Measurements from ENCODE around the gene PNPLA2.

Gene PNPLA2

DNA sequence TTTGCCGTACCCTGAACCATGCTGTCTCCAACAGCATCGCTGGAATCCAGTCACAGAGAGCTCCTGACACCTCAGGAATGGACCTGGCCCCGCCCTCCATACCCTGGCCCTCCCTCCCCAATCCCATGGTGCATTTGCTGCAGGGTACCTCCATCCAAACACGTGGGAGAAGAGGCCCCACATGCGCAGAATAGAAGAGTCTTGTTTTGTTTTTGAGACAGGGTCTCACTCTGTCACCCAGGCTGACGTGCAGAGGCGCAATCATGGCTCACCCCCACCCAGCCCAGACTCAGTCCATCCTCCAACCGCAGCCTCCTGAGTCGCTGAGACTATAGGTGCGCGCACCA lies 2.3 kb upstream of the PNPLA2 start:
- no peak for DNase-seq (ENCODE audit: low spot score)

DNA sequence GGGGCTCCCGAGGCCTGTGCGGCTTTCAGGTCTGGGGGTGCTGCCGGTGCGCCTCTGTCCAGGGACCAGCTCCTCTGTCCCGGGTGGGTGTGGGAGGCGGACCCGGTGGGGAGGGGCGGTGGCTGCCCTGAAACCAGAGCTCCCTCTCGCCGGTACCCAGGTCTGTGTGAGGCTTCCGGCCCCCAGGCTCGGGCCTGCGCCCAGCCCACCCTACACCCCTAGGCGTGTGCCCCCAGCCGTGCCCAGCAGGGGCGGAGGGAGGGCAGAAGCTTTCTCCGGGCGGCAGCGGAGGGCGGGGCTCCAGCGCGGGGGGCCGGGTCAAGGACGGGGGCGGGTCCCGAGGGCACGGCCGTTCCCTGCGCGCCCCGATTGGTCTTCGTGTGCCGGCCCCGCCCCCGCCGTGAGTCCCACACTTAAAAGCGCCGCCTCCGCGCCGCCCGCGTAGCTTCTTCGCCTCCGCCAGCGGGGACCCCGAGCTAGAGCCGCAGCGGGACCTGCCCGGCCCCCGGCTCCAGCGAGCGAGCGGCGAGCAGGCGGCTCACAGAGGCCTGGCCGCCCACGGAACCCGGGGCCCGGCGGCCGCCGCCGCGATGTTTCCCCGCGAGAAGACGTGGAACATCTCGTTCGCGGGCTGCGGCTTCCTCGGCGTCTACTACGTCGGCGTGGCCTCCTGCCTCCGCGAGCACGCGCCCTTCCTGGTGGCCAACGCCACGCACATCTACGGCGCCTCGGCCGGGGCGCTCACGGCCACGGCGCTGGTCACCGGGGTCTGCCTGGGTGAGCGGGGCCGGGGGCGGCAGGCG lies 616 bp downstream of the PNPLA2 start:
- peak; percentile 84 for DNase-seq (ENCODE audit: low spot score)

- DNase-seq (ENCODE audit: low spot score): peak; percentile 54
Observed at GRCh38 chr11:819943-820649, 1.4 kb downstream of the PNPLA2 start.

GRCh38 chr11:820655-821511 lies 2.2 kb downstream of the PNPLA2 start:
- DNase-seq (ENCODE audit: low spot score): no peak

GRCh38 chr11:821512-822371 lies 3.0 kb downstream of the PNPLA2 start:
- no peak for DNase-seq (ENCODE audit: low spot score)

DNA sequence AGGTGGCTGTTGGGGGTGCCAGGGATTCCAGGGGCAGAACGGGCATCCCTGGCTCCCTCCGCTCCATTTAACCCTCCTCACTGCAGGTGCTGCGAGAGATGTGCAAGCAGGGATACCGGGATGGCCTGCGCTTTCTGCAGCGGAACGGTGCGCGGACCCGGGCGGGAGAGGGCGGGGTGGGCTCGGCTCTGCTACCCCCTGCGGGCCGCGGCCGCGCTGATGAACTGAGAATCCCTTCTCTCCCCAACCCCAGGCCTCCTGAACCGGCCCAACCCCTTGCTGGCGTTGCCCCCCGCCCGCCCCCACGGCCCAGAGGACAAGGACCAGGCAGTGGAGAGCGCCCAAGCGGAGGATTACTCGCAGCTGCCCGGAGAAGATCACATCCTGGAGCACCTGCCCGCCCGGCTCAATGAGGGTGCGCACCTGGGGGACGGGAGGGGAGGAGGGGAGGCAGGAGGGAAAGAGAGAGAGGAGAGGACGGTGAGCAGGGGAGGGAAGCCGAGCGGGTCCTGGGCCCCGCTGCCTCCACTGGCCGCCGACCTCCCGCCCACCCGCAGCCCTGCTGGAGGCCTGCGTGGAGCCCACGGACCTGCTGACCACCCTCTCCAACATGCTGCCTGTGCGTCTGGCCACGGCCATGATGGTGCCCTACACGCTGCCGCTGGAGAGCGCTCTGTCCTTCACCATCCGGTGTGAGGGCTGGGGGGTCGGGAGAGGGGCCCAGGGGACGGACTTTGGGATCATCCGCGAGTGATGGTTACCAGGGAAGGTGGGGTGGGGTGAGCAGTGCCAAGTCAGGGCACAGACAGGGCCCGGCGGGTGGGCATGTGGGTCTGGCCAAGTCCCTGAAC lies 5.0 kb downstream of the PNPLA2 start:
- DNase-seq (ENCODE audit: low spot score): no peak

DNA sequence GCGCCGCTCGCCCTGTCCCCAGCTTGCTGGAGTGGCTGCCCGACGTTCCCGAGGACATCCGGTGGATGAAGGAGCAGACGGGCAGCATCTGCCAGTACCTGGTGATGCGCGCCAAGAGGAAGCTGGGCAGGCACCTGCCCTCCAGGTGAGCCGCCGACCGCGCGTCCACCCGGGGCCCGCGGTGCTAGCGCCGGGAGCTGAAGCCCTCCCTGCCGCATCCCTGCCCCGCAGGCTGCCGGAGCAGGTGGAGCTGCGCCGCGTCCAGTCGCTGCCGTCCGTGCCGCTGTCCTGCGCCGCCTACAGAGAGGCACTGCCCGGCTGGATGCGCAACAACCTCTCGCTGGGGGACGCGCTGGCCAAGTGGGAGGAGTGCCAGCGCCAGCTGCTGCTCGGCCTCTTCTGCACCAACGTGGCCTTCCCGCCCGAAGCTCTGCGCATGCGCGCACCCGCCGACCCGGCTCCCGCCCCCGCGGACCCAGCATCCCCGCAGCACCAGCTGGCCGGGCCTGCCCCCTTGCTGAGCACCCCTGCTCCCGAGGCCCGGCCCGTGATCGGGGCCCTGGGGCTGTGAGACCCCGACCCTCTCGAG lies 5.7 kb downstream of the PNPLA2 start:
- no peak for DNase-seq (ENCODE audit: low spot score)

GRCh38 chr11:824942-825341 lies 6.2 kb downstream of the PNPLA2 start:
- DNase-seq (ENCODE audit: low spot score): no peak

- DNase-seq (ENCODE audit: low spot score): no peak
Observed at GRCh38 chr11:825366-826226, 6.9 kb downstream of the PNPLA2 start.

GRCh38 chr11:826227-826621 lies 7.5 kb downstream of the PNPLA2 start:
- DNase-seq (ENCODE audit: low spot score): no peak

- DNase-seq (ENCODE audit: low spot score): no peak
Observed at GRCh38 chr11:826836-827145, 8.1 kb downstream of the PNPLA2 start.

GRCh38 chr11:827146-827896 lies 8.6 kb downstream of the PNPLA2 start:
- no peak for DNase-seq (ENCODE audit: low spot score)

GRCh38 chr11:827897-828192 lies 9.1 kb downstream of the PNPLA2 start, which contains the start of gene CRACR2B:
Gene CRACR2B, plus strand, starts transcription at chr11:827919. Its CDS starts 689 bp downstream, at chr11:828608.
- no peak for DNase-seq (ENCODE audit: low spot score)

GRCh38 chr11:828506-829175 lies 9.9 kb downstream of the PNPLA2 start:
- no peak for DNase-seq (ENCODE audit: low spot score)

DNA sequence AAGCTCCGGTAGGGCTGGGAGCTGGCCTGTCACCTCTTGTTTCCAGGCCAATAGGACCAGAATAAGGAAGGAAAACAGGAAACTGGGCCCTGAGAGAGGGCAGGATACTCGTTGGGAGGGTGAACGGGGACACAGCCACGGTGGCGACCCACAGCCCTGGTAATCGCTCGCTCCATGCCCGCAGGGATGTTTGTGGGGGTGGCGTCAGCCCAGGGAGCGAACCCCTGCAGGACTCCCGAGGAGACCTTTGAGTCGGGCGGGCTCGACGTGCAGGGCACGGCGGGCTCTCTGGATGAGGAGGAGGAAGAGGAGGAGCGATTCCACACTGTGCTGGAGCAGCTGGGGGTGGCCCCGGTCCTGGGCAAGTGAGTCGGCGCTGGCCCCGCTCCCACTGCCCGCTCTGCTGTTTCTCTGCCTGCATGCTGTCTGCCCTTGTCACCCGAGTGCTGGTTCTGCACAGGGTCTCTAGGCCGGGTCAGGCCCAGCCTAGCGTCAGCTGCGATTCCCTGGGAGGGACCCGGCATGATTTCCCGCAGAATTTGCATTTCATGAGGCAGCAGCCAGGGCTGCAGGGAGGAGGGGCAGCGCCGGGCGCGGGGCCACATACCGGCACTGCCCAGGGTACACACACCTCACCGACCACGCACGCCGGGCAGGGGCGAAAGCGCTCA lies 10.6 kb downstream of the PNPLA2 start:
- no peak for DNase-seq (ENCODE audit: low spot score)

- no peak for DNase-seq (ENCODE audit: low spot score)
Observed at GRCh38 chr11:829847-830294, 11.2 kb downstream of the PNPLA2 start.

DNA sequence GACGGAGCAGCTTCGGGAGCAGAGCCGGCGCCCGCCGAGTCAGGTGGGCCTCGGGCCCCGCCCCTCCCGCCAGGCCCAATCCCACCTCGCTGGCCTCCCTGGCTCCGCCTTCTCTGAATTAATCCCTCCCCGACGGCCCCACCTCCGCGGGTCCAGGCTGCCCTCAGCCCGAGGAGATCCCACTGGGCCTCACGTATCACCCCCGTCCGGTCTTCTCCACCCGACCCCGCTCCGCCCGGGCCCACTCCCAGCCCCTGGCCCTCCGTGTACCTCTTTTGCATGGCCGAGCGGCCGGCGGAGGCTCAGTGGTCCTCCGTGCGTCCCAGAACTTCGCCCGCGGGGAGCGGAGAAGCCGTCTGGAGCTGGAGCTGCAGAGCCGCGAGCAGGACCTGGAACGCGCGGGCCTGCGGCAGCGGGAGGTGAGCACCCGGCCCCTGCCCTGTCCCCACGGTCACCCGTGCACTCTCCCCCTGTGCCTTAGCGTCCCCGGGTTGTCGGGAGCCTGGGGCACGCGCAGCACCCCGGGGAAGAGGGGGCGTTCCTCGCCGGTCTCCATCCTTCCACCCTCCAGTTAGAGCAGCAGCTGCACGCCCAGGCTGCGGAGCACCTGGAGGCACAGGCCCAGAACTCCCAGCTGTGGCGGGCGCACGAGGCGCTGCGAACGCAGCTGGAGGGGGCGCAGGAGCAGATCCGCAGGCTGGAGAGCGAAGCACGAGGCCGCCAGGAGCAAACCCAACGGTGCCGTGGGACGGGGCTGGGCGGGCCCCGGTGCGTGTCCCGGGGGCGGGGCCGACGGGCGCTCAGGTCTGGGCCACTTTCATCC lies 11.8 kb downstream of the PNPLA2 start:
- DNase-seq (ENCODE audit: low spot score): no peak

Measured in pons (tissue), 1 donor.